HPDE6-E6E7 (cell line): Measurements from ENCODE around the gene PRKCE.

Source experiments
- DNase-seq: peaks from one replicate; pipeline ENCODE4 v3.0.0; 2011; ENCODE audit warnings: missing footprints; ENCODE audit errors: extremely low spot score

Gene PRKCE

DNA sequence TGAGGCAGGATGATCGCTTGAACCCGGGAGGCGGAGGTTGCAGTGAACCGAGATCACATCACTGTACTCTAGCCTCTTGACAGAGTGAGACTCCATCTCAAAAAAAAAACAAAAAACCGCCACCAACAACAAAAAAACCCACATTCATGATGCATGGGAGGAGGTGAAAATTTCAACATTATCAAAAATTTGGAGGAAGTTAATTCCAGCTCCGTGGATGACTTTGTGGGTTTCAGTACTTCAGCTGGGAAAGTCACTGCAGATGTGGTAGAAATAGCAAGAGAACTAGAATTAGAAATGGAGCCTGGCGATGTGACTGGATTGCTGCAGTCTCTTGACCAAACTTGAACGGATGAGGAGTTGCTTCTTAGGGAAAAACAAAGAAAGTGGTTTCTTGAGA is 74.3 kb downstream of the PRKCE start:
- DNase-seq: no peak

DNA sequence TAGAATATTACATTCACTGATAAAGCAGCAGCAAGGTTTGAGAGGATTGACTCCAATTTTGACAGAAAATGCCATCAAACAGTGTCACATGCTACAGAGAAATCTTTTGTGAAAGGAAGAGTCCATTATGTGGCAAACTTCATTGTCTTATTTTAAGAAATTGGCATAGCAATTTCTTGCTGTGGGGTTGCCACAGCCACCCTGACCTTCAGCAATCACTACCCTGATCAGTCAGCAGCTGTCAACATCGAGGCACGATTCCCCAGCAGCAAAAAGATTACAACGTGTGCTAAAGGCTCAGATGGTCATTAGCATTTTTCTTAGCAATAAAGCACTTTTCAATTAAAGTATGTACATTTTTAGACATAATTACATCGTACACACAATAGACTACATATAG is 74.7 kb downstream of the PRKCE start:
- DNase-seq: no peak

DNA sequence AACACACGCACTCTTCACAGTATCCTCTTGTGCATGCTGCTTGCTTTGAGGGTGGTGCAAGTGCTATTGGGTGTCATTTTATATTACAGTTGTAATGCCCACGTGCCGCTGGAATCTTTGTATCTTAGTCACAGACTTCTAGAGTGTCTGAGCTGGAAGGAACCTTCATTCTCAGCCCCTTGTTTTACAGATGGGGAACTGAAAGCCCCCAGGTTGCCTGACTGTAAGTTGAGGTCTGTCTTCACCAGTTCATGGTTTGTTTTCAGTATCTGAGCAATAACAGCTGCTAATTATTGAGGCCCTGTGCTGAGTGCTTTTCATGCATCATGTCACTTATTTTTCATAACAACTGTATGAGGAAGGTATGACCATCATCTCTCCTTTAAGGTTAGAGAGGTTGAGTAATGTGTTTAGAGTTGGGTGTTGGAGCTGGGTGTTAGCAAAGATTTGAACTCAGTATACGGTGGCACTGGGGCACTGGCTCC is 77.0 kb downstream of the PRKCE start:
- DNase-seq: no peak

DNA sequence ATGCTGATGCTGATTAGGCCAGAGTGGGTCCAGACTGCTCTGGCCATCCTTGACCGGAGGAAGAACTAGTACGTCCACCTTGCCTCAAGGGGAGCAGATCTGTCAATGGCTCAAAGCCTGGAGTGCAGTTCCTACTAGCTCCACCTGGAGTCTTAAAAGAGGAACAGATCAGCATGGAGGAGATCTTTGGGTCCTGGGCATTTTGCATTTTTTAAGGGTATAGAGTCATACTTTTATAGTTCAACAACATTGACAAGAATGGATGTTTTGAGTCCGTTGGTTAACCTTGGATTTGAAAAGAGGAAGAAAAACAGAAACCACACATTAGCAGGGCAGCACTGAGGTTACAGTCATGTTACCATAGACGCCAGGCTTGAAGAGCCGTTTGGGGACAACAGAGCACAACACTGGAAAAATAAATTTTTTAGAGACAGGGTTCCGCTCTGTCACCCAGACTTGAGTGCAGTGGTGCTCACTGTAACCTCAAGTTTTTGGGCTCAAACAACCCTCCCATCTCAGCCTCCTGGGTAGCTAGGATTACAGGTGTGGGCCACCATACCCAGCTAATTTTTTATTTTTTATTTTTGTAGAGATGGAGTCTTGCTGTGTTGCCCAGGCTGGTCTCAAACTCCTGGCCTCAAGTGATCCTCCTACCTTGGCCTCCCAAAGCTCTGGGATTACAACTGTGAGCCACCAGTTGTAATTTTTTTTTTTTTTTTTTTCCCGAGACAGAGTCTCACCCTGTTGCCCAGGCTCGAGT is 78.5 kb downstream of the PRKCE start:
- no peak for DNase-seq

DNA sequence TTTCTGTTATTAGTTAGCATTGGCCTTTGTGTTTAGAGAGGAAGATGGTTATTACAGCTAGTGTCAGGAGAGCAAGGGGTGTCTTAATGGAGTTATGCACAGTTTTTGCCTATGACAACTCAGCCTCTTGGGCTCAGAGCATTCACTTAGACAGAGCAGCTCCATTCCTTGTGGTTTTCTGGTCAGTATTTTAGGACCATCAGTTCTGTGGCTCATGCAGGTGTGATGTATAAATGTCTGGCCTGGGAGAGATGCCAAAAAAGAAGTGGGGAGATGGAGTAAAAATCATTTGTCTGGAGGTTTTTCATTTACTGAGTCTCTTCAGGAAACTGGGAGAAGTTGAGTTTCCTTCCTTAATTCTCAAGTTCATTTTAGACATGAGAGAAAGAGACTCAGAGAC is 79.7 kb downstream of the PRKCE start:
- no peak for DNase-seq

DNA sequence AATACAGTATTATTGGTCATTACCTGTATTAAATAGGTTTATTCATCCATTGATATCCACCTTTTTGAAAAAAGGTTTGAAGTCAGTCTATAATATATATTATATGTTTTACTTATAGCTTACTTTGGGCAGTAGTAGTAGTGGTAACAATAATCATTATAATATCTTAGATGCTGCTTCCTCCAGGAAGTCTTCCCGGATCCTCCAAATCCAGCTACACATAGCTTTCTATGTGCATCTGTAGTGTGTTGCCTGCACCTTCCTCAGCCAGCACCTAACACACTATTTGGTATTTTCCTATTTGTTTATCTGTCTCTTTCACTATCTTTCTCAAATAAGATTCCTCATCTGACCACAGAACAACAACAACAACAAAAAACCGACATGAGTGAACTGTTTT is 81.0 kb downstream of the PRKCE start:
- no peak for DNase-seq

DNA sequence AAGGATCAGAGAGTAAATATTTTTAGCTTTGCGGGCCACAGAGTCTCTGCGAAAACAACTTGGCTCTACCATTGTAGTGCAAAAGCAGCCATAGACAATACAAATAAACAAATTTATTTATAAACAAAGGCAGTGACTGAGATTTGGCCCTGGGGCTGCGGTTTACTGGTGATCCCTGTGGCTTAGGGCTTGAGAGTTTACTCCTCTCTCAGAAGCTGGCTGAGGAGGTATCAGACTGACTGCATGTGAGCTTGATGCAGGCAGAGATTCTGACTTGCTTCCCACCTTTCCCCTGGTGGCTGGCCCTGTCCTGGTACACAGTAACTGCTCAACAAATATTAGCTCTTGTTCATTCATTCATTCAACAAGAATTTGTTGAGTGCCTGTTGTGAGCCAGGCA is 81.5 kb downstream of the PRKCE start:
- DNase-seq: no peak

DNA sequence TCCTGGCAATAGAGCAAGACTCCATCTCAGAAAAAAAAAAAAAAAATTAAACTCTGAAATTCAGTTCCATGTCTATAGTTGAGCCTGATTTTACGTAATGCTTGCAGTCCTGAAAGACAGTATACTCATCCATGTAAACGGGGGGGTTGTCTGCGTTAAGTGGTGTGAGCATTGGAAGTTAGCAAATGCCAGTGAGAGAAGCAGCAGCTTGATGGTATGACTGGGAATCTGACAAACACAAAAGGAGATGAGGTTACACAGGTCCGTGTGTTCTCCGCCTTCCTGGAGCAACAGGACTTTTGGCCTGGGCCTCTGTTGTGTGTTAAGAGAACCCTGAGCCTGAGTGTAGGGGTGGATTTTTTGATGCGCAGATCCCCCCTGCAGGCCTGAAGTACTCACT is 82.9 kb downstream of the PRKCE start:
- DNase-seq: no peak

DNA sequence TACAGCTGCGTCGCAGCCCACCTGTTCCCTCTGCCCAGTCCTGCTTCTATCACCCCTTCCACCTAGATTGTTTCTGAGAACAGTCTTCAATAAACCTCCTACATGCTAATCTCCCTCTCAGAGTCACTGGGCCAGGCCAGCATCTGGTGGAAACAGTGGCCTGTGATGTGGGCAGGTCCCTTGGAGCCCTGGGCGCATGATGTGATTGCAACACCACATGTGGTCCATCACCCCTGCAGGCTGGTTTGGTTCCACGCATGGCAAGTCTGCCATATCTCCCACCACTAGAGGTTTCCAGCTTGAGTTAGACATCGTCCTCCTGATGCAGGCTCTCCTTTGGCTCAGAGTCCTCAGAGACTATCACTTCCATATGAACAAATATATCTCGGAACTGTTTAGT is 83.5 kb downstream of the PRKCE start:
- no peak for DNase-seq

DNA sequence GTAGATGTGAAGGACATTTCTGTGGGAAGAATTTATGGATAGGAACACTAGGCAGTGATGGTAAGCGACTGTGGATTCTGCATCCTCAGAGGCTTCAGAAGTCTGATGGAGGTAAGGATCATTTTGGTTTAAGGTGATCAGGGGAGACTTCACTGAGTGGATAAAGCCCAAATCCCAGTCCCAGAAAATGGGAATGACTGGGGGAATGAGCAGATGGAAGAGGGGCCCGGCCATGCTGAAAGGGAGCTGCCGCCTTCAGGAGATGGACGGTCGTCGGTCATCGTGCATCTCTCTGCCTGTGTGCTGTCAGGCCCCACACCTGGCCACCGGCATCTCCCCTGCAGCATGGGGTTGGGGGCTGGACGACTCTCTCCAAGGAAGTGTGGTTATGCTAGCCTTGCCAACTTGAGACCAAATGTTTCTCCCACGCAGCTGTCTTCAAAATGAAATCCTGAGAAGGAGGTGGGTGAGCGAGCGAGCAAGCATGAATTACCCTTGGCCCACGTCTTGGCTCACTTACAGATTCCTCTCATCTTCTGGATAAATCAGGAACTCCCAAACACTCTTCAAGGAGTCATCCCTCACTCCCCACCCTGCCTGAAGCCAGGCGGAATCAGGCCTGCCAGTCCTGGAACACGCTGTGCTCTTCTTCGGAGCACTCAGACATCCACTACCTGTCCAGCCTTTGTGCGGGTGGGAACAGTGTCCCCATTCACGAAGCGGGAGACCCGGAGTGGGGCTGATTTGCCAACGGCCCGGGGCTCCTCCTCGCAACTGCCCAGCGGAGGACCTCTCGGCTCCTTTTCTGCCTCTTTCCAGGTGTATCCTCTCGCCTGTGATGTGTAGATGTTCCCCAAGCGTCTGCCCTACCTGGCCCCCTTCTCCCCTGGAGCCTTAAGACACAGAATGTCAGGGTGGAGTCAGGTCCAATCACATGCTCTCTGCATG is 85.6 kb downstream of the PRKCE start:
- DNase-seq: no peak

DNA sequence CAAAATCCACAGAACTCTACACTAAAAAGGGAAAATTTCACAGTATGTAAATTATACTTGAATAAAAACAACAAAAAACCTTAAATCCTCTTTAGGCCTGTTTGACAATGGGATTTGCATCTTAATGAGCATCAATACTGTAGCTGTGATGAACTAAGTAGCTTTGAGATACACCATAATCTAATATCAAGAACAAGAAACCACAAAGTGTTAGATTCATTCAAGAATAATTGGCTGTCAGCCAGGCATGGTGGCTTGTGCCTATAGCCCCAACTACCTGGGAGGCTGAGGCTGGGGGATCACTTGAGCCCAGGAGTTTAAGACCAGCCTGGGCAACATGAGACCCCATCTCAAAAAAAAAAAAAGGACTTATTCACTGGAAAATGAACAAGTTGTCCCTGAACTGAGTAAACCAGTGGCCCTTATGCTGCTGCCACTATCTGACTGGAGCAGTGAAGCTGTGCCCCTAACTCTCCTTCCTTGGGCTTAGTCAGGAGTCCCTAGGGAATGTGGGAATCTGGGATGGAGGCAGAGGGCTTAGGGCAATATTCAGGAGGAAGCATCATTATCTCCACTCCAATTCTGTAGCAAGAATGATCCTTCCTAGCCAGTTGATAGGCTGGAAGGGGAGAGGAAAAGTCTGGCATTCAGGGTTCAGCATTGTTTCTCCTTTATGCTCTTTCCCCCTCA is 88.5 kb downstream of the PRKCE start:
- no peak for DNase-seq

DNA sequence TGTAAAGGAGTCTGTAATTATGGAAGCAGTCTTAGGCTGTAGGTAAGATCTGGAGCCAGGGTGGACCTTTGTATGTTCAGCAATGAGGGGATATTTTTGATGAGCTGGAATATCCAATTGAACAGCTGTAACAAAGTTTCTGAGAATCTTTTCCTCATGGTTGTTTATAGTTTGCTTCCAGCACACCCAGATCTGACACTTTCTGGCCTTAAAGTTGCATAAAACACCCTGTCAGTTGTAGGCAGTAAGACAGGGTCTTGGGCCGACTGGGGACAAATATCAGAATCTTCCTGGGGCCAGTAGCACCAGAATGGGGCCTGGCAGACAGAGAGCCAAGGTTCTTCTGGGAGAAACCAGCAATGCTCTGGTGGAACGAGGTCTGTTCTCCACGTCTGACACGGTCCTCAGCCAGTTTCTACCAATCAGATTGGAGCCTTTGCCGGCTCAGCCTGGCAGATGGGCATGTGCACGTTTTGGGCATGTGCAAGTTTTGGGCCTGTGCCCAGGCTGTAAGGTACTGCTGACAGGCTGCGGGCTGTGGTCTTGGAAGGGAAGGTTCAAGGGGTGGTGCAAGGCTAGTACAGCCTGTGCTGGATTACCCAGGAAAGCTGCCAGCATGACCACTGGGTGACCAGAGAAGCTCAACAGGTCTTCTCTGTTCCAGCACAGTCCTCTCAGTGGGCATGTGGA is 89.8 kb downstream of the PRKCE start:
- DNase-seq: no peak

DNA sequence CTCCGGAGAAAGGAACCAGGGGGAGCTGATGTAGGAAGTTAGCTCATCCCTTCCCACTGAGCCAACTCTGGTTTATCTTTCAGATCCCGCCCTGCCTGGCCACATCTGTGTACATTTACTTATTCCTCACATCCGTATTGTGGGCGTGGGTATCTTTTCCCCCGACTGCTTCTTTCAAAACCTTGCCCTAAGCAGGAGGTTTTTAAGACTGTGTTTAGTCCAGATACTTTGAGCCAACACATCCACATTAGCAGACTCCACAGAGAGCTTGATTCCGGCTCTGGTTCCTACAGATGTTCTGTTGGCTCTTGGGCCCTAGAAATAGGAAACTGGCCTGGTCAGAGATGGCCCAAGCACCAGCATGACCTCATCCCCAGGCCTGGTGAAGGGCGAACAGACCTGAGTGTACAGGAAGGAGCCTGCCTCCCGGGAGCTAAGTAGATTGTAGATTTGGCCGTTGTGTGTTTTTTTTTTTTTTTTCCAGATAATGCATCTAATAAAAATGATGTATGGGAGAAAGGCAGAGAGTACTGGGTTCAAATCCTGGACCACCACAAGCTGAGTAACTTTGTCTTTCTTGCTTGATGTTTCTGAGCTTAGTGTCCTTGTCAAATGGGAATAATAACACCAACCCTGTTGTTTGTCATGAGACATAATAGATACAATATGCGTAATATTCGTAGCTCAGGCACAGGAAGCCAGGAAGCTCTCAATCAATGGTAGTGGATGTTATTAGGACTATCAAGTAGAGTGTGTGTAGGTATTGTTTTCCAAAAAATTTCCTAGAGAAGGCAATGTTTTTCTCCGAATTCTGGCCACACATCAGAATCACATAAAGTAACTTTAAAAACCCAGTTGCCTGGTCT is 92.3 kb downstream of the PRKCE start:
- no peak for DNase-seq

DNA sequence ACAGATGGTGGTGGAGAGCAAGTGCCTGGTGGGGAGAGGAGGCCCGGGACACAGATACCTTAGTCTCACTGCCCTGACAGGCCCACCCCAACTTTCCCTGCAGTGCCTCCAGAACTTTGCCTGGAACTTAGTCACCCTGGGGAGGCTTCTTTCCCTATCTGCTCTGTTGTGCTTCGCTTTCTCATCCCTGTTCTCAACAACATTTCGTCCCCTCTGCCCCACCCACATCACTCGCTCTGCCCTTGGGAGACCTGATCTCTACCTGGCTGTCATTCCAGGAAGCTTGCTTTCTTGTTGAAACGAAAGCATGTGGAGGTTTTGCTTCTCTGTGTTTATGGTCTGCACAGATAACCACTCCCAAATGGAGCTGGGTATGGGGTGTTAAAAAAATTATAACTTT is 93.8 kb downstream of the PRKCE start:
- no peak for DNase-seq

DNA sequence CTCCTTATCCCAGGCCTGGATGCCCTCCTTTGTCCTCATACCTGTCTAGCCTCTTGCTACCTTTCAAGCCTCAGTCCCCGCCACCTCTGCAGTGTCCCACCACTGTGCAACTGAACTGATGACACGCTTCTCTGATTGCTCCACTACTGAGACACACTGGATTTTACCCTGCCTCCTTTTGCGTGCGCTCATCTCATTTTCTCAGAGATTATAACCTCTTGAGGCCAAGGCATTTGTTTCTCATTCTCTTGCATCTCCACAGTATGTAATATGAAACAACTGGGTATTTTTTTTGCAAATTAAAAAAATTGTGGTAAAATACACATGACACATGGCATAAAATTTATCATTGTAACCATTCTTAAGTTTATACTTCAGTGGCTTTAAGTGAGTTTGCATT is 95.4 kb downstream of the PRKCE start:
- DNase-seq: no peak

DNA sequence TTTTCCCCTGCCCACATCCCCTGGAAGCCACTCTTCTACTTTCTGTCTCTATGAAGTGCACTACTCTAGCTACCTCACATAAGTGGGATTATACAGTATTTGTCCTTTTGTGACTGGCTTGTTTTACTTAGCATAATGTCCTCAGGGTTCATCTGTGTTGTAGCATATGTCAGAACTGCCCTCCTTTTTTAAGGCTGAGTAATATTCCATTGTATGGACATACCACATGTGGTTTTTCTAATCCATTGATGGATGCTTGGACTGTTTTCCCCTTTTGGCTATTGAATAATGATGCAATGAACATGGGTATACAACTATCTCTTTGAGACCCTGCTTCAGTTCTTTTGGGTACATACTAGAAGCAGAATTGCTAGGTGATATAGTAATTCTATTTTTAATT is 95.9 kb downstream of the PRKCE start:
- DNase-seq: no peak

DNA sequence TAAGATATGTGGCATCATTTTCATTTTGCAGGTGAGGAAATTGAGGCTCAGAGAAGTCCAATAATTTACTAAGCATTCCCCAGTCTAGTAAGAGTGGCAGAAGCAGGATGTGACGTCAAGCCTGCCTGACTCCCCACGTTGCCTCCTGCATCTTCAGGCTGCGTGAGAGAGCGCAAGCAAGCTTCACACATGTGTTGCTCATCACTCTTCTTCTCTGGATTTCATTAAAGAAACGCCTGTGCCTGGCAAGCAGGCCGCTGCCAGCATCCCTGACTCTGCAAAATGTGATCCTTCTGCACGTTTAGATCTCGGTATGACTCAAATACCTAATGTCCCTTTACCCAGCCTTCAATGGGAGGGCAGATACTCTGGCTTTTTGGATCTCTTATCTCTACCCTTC is 96.8 kb downstream of the PRKCE start:
- DNase-seq: no peak

DNA sequence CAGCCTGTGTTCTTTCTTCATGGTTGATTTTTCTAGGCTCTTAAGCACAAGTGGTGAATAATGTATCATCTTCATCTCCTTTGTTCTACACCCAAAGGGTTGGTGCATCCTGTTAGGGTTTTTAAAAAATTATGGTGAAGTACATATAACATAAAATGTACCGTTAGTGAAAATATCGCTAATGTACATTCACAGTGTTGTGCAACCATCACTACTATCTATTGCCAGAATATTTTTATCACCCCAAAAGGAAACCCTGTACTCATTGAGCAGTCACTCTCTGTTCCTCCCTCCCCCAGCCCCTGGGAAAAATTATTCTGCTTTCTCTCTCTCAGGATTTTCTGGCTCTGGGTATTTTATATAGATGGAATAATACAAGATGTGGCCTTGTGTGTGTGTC is 98.5 kb downstream of the PRKCE start:
- no peak for DNase-seq

DNA sequence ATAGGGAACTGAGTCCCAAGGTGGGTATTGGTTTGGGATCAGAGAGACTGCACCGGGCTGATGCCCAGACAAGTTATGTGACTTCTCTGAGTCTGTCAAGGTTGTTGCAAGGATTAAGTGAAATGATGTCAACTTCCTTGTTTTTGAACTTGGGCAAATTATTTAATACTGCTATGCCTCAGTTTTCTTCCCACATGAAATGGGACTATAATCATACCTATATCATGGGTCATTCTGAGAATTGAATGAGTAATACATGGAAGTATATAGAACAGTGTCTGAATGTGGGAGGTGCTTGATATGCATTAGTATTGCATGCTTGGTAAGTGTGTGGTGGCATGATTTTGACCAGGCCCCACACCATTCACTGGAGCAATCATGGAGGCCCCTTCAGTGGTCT is 99.0 kb downstream of the PRKCE start:
- DNase-seq: no peak

DNA sequence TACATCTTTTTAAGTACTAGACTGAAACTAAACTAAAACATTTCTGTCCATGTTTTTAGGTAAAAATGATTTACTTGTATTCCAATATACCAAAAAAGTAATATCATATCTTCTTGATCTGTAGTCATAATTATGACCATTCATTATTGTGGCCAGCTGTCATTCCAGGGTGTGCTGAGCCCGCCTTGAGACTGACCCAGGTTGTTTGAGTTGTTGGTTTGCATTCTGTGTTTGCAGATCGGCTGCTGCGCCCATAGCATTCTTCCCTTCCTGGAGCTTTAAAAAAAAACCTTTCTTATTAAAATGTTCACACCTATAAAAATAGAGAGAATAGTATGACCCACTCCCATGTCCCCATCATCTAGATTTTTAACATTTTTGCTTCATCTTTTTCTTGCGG is 101.9 kb downstream of the PRKCE start:
- DNase-seq: no peak
